HG03457 (cell line): ENCODE results near the gene DRG2.

Source experiments
- ATAC-seq: cut with Tn5 transposase; IDR thresholded peaks from one replicate; pipeline ENCODE4 v1.9.1; 2021; ENCODE audit warnings: moderate number of reproducible peaks; ENCODE audit not compliant: unreplicated experiment

Gene DRG2, protein sequence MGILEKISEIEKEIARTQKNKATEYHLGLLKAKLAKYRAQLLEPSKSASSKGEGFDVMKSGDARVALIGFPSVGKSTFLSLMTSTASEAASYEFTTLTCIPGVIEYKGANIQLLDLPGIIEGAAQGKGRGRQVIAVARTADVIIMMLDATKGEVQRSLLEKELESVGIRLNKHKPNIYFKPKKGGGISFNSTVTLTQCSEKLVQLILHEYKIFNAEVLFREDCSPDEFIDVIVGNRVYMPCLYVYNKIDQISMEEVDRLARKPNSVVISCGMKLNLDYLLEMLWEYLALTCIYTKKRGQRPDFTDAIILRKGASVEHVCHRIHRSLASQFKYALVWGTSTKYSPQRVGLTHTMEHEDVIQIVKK

DNA sequence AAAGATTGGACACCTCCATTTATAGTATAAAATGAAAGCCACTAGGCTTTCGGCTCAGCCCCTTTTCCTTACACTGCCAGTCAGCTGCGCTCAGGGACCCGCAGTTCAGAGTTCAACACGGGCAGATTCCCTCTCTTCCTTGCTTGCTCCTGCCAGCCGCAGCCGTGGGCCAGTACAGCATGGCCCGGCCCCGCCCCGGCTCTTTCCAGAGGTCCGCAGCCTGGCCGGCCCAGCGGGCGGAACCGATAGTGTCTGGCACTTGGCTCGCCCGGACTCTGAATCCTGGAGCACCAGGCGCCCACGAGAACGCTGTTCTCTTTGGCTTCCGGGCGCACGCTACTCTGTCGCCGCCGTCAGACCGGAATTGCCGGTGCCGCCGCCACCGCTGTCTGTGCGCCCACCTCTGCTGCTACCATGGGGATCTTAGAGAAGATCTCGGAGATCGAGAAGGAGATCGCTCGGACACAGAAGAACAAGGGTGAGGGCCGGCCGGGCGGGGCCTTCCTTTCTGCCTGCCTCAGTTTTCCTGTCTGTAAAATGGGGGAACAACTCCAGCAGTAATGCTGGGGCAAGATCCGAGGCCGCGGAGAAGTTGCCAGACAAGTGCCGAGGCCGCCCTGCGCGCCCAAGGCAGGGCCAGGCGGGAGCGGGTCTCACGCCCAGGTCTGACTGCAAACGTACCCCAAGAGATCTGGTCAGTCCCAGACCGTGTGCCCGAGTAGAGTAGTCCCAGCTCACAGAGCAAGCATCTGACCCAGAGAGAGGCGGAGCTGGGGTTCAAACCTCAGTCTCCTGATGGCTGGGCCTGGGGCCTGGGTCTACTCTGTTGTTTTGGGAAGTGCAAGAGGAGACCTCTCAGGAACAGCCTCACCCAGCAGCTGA is at the start of gene DRG2:
DRG2 (plus strand) TSS at position 339 of the 882 bp plus-strand sequence; CDS start at position 415, 76 bp downstream.
- peak; percentile 81 for ATAC-seq

DNA sequence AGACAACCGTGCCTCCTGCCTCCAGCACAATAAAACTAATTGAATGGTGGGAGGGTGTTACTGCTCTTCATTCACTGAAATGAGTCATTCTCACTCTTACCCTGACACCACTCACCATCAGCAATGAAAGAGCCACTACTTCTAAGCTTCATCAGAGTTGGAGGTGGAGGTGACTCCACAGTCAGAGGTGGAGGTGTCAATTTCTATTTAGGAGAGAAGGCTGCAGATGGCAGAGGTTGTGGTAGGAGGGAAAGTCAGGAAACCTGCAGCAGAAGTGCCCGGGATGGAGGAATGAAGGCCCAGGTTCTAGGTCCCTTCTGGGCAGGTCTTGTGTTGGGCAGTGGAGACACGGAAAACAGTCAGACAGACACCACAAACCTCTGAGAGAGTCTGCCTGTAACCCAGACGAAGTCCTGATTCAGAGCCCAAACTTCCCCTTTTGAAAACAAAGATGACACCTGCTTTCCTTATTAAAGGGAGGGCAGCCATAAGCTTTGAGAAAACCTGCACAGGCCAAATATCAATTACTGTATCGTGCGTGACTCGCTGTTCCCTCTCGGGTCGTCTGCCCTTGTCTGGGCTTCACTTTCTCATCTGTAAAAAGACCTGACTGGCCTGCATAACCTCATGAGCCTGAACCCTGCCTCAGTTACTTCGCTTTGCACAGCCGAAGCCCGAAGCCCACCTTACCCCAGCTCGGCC is 49.4 kb upstream of the DRG2 start:
- no peak for ATAC-seq

GRCh38 chr17:18038861-18039534 is 48.8 kb upstream of the DRG2 start, which contains the start of the genes ATPAF2 and GID4:
ATPAF2 (minus strand) TSS chr17:18039168; CDS start chr17:18039013, 155 bp downstream.
GID4 (plus strand) TSS chr17:18039408; CDS start chr17:18039465, 57 bp downstream.
- ATAC-seq: peak; percentile 76

DNA sequence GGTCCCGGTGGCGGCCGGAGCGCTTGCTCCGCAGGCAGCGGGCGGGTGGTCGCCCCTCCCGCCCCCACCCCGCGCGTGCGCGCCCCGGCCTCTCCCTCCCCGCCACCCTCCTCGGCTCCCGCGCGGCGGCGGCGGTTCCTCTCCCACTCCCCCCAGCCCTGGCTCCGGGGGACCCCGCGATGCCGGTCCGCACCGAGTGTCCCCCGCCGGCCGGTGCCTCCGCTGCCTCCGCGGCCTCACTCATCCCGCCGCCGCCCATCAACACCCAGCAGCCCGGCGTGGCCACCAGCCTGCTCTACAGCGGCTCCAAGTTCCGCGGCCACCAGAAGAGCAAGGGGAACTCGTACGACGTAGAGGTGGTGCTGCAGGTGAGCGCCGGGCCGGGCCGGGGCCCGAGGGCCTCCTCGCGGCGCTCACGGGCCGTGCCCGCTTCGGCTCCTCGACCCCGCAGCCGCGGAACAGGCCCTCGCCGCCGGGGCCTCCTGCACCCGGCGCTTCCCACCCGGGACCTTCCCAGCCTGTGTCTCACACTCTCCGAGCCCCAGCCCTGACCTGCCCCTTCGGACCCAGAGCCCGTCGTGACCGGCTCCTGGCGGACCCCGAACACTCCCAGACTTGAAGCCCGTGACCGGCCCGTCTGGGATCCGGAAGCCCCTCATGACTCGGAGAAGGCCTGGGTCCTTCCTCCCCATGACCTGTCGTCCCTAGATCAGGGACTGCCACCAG is 48.0 kb upstream of the DRG2 start:
- ATAC-seq: peak; percentile 25

- ATAC-seq: no peak
Measured at GRCh38 chr17:18040261-18040858, 47.4 kb upstream of the DRG2 start.

GRCh38 chr17:18041776-18042175 is 46.0 kb upstream of the DRG2 start:
- no peak for ATAC-seq

- no peak for ATAC-seq
Measured at GRCh38 chr17:18042983-18043382, 44.8 kb upstream of the DRG2 start.

DNA sequence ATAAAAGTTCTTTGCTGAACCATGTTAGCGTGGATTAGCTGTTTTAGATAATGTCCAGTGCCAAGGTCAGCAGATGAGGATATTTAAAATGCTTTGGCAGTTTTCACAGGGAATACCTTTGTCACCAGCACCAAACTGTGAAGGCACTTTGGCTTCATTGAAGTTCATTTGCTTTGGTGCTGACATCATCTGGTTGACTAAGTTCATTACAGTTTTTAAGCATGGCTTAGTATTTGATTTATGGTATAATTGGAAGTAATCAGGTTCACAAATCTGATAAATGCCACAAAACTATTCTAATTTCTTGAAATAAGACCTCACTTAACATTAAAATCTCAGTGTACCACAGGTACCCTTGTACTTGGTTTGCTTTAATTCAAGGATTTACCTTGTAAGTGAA is 44.3 kb upstream of the DRG2 start:
- no peak for ATAC-seq

GRCh38 chr17:18044609-18045008 is 43.1 kb upstream of the DRG2 start:
- no peak for ATAC-seq

DNA sequence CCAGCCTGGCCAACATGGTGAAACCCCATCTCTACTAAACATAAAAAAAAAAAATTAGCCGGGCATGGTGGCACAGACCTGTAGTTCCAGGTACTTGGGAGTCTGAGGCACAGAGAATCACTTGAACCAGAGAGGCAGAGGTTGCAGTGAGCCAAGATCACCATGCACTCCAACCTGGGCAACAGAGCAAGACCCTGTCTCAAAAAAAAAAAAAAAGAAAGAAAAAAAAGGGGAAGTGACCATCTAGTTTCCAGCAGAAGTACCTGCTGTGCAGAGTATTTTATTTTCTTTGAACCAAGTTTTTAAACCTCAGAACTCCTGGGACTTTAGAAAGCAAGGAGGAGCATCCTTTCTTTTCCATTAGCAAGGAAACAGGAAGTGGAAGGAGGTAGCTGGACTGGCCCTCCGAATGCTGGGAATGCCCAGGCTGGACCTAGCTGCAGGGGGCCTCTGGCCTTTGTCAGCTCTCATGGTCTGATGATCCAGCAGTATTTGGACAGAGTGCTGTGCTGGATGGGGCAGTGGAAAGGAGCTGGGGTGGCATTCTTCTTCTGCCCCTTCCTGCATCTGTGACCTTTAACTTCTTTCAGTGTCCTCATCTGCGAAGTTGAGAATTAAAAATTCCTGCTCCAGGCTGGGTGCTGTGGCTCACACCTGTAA is 41.9 kb upstream of the DRG2 start:
- no peak for ATAC-seq

DNA sequence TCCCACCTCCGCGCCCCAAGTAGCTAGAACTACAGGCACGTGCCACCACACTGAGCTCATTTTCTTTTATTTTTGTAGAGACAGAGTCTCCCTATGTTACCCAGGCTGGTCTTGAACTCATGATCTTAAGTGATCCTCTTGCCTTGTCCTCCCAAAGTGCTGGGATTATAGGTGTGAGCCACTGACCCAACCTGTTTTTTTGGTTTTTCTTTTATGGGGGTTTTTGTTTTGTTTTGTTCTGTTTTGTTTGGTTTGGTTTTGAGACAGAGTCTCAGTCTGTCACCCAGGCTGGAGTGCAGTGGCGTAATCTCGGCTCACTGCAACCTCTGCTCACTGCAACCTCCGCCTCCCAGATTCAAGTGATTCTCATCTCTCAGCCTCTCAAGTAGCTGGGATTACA is 32.2 kb upstream of the DRG2 start:
- ATAC-seq: no peak

- no peak for ATAC-seq
Measured at GRCh38 chr17:18056214-18056613, 31.5 kb upstream of the DRG2 start.

DNA sequence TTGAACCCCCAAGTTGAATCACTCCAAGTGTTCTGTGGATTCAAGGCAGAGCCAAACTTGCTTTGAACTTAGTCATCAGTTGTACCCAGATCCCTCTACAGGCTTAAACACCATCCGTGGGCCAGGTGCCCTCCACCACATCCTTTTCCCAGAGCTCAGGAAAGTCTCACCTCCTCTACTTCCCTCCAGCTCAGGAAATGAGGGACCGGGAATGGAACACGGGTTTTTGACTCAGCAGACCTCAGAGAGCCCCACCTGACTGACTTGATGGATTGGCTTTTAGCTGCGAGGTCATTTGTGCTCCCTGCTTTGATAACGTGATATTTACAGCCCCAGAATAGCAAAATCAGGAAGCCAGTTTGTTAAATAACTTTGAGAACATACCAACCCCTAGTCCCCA is 28.5 kb upstream of the DRG2 start:
- ATAC-seq: no peak

- no peak for ATAC-seq
Measured at GRCh38 chr17:18064053-18064452, 23.7 kb upstream of the DRG2 start.

DNA sequence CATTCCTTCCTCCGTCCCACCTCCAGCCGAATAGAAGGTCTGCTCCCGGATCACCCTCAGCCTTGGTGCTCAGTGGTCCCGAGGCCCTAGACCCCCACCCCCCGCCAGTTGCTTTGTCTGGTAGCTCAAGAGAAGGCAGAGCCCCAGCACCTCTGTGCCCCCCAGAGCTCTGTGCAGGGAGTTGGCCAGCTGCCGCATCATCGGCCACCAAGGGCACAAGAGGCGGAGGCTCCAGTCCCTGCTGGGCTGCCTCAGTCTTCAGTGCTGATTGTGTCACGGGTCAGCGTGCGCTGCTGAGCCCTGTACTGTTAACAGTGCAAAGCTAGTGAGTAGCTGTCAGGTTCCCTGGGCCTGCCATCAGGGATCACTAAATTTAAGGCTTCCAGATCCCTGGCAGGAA is 22.2 kb upstream of the DRG2 start:
- no peak for ATAC-seq

- no peak for ATAC-seq
Measured at GRCh38 chr17:18066866-18067265, 20.9 kb upstream of the DRG2 start.

DNA sequence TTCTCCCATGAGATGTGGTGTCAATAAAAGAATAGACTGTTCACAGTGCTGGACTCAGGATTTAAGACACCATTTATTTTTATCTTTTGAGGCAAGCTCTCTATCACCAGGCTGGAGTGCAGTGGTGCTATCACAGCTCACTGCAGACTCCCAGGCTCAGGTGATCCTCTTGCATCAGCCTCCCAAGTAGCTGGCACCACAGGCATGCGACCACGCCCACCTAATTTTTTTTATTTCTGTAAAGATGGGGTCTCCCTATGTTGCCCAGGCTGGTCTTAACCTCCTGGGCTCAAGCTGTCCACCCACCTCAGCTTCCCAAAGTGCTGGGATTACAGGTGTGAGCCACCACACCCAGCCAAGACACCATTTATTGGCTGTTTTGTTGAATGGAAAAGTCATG is 18.6 kb upstream of the DRG2 start:
- no peak for ATAC-seq

GRCh38 chr17:18070861-18071340 is 16.8 kb upstream of the DRG2 start:
- no peak for ATAC-seq

GRCh38 chr17:18071751-18072150 is 16.0 kb upstream of the DRG2 start:
- ATAC-seq: no peak
